Transverse colon (tissue), 4 donors: ENCODE results near the gene CADM4.

Experiments used
- CTCF ChIP-seq, 5 experiments: fragments of 200-600 bp in 3 of 5; fragments of 450-650 bp in 2 of 5; sonication (generic) in 3 of 5; IDR thresholded peaks; 1 replicate in 2 of 5; 2 replicates in 3 of 5; pipeline ENCODE4 v1.5.1; 2016 to 2017; ENCODE audit warnings: antibody characterized with exemption in 5 of 5, inconsistent platforms in 3 of 5, mild to moderate bottlenecking in 2 of 5, moderate library complexity in 1 of 5
- EP300 ChIP-seq: sonication (generic); formaldehyde crosslinking; IDR thresholded peaks from one replicate; pipeline ENCODE4 v1.6.1; 2017; ENCODE audit warnings: antibody characterized with exemption, low read depth
- POLR2A ChIP-seq: fragments of 450-650 bp; IDR thresholded peaks from one replicate; pipeline ENCODE4 v1.6.1; 2016; ENCODE audit warnings: antibody characterized with exemption, mild to moderate bottlenecking, moderate library complexity
- POLR2AphosphoS5 ChIP-seq, 3 donors: sonication (generic); formaldehyde crosslinking; IDR thresholded peaks; one replicate each; pipeline ENCODE4 v1.6.1; 2016; ENCODE audit warnings: antibody characterized with exemption in 3 of 3

GRCh38 chr19:43578787-43579186, 60.9 kb downstream of the CADM4 start:
- TF ChIP-seq CTCF (IDR thresholded peaks at IDR 0.05) = no peak
- no peak for TF ChIP-seq POLR2A
- no peak for TF ChIP-seq POLR2AphosphoS5 (IDR thresholded peaks at IDR 0.05)
- no peak for TF ChIP-seq EP300
